Measurements from ENCODE around the gene SPTBN4.

DNA sequence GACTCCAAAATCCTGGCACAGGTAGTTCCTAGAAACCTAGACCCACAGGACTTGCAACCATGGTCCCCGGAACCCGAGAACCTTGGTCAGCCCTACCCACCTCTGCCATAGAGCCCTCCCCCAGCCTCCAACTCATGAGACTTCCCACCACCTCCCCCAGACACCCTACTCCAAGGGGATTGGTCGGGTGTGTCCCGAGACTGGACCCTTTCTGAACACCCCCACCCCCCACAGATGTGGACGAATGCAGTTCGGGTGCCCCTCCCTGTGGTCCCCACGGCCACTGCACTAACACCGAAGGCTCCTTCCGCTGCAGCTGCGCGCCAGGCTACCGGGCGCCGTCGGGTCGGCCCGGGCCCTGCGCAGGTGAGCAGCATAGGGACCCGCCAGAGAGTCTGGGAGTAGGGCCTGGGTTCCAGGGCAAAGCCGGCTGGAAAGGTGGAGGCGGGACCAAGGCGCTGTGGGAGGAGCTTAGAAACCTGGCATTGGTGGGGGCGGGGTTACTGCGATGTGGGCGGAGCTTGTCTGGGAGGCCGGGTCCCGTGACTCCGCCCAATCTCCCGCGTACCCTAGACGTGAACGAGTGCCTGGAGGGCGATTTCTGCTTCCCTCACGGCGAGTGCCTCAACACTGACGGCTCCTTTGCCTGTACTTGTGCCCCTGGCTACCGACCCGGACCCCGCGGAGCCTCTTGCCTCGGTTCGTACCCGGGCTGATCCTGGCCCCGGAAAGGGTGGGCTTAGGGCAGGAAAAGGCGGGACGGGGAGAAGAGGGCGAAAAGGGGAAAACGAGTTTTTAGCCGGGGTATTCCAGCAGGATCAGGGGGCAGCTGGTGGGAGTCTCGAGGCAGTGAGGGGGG, 146.3 kb downstream of the SPTBN4 start:
- TF ChIP-seq, protein P1, sequence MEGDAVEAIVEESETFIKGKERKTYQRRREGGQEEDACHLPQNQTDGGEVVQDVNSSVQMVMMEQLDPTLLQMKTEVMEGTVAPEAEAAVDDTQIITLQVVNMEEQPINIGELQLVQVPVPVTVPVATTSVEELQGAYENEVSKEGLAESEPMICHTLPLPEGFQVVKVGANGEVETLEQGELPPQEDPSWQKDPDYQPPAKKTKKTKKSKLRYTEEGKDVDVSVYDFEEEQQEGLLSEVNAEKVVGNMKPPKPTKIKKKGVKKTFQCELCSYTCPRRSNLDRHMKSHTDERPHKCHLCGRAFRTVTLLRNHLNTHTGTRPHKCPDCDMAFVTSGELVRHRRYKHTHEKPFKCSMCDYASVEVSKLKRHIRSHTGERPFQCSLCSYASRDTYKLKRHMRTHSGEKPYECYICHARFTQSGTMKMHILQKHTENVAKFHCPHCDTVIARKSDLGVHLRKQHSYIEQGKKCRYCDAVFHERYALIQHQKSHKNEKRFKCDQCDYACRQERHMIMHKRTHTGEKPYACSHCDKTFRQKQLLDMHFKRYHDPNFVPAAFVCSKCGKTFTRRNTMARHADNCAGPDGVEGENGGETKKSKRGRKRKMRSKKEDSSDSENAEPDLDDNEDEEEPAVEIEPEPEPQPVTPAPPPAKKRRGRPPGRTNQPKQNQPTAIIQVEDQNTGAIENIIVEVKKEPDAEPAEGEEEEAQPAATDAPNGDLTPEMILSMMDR (IDR thresholded peaks at IDR 0.05 in 2 of 3, conservative IDR thresholded peaks at IDR 0.05 in 1 of 3; ENCODE audit: control insufficient read depth in 2 of 3, extremely low read depth in 1 of 3, insufficient read depth in 1 of 3, low read depth in 3 of 3, low read length in 3 of 3): no peak
- no peak for TF ChIP-seq TAF1 (IDR thresholded peaks at IDR 0.05; ENCODE audit: borderline replicate concordance, low read depth, low read length)
- TF ChIP-seq POLR2A (IDR thresholded peaks at IDR 0.05; ENCODE audit: low read depth, low read length): no peak; the same call in 1 of the 2 replicates
- no peak for TF ChIP-seq PAX5 (IDR thresholded peaks at IDR 0.05; ENCODE audit: borderline replicate concordance, low read depth, low read length)
- TF ChIP-seq NFIC (IDR thresholded peaks at IDR 0.05; ENCODE audit: low read depth, low read length): no peak
- no peak for TF ChIP-seq NFXL1 (IDR thresholded peaks at IDR 0.05; ENCODE audit: borderline replicate concordance)
- TF ChIP-seq SIN3A (IDR thresholded peaks at IDR 0.05; ENCODE audit: low read depth, low read length): no peak
- no peak for TF ChIP-seq RAD21 (IDR thresholded peaks at IDR 0.05; ENCODE audit: insufficient read depth, low read depth, low read length)
- no peak for TF ChIP-seq NRF1 (conservative IDR thresholded peaks at IDR 0.05; ENCODE audit: low read depth, low read length)
